Keratinocyte (primary cell): ENCODE measurements around the gene ERICH6. TPM values are rescaled to one million over a fixed set of nuclear protein-coding genes. Genes with fewer than 3 reads are reported as not detected.

Source experiments
- DNase-seq: peaks from one replicate; pipeline ENCODE4 v3.0.0-alpha.2; 2011; ENCODE audit warnings: low read depth, missing footprints, low spot score
- FAIRE-seq: peaks from 2 replicates; lab custom pipeline; 2011; peaks lifted over from hg19 to GRCh38; lab: Jason Lieb, UNC
- H2AFZ ChIP-seq: 2 replicates; pipeline ENCODE4 v1.6.0; 2012; ENCODE audit warnings: low read length, control low read depth, inconsistent platforms; ENCODE audit not compliant: control insufficient read depth
- H3K27ac ChIP-seq: 2 replicates; pipeline ENCODE4 v1.5.1; 2011; ENCODE audit warnings: low read length; ENCODE audit not compliant: control insufficient read depth, insufficient read depth
- H3K27me3 ChIP-seq: 3 replicates; pipeline ENCODE4 v1.6.0; 2011; ENCODE audit warnings: low read length; ENCODE audit not compliant: control insufficient read depth, insufficient read depth; ENCODE audit errors: extremely low read depth
- H3K36me3 ChIP-seq, 2 experiments: 2 replicates in 1 of 2; 3 replicates in 1 of 2; pipeline ENCODE4 v1.5.1; 2011; ENCODE audit warnings: low read length in 2 of 2, mild to moderate bottlenecking in 1 of 2; ENCODE audit not compliant: control insufficient read depth in 2 of 2, insufficient read depth in 2 of 2; ENCODE audit errors: extremely low read depth in 1 of 2
- H3K4me1 ChIP-seq: 3 replicates; pipeline ENCODE4 v1.5.1; 2011; ENCODE audit warnings: low read length; ENCODE audit not compliant: control insufficient read depth, insufficient read depth; ENCODE audit errors: extremely low read depth
- H3K4me2 ChIP-seq: 3 replicates; pipeline ENCODE4 v1.6.0; 2011; ENCODE audit warnings: low read depth, low read length; ENCODE audit not compliant: control insufficient read depth, insufficient read depth; ENCODE audit errors: extremely low read depth
- H3K4me3 ChIP-seq, 3 experiments: fragments of 200-600 bp in 1 of 3; sonication (generic) in 1 of 3; 2 replicates in 2 of 3; 3 replicates in 1 of 3; pipeline ENCODE4 v1.5.1; 2011 to 2016; ENCODE audit warnings: low read length in 3 of 3, mild to moderate bottlenecking in 3 of 3, control low read depth in 2 of 3, inconsistent platforms in 1 of 3, low read depth in 1 of 3, mixed read lengths in 1 of 3, mixed run types in 1 of 3, moderate library complexity in 1 of 3; ENCODE audit not compliant: control insufficient read depth in 2 of 3, insufficient read depth in 2 of 3; ENCODE audit errors: extremely low read depth in 1 of 3
- H3K79me2 ChIP-seq: 2 replicates; pipeline ENCODE4 v1.6.0; 2012; ENCODE audit warnings: low read length; ENCODE audit not compliant: control insufficient read depth, insufficient read depth
- H3K9ac ChIP-seq: 3 replicates; pipeline ENCODE4 v1.6.0; 2011; ENCODE audit warnings: low read length; ENCODE audit not compliant: control insufficient read depth, insufficient read depth; ENCODE audit errors: extremely low read depth
- H3K9me1 ChIP-seq: 3 replicates; pipeline ENCODE4 v1.6.0; 2011; ENCODE audit warnings: low read length; ENCODE audit not compliant: control insufficient read depth, insufficient read depth; ENCODE audit errors: extremely low read depth
- H3K9me3 ChIP-seq: 2 replicates; pipeline ENCODE4 v1.5.1; 2012; ENCODE audit warnings: low read depth, low read length; ENCODE audit not compliant: control insufficient read depth
- H4K20me1 ChIP-seq: 3 replicates; pipeline ENCODE4 v1.6.0; 2011; ENCODE audit warnings: low read length; ENCODE audit not compliant: control insufficient read depth, insufficient read depth; ENCODE audit errors: extremely low read depth
- CTCF ChIP-seq, 3 experiments: IDR thresholded peaks in 1 of 3; conservative IDR thresholded peaks in 1 of 3; optimal IDR thresholded peaks in 1 of 3; 2 replicates in 2 of 3; 3 replicates in 1 of 3; pipeline versions ENCODE3 to v1.5.1; 2011; ENCODE audit warnings: low read length in 3 of 3, mild to moderate bottlenecking in 3 of 3, moderate library complexity in 2 of 3, control low read depth in 1 of 3, inconsistent platforms in 1 of 3; ENCODE audit not compliant: insufficient read depth in 2 of 3; ENCODE audit errors: extremely low read depth in 1 of 3
- EZH2 ChIP-seq: IDR thresholded peaks from one replicate; pipeline ENCODE4 v1.6.1; 2012; ENCODE audit warnings: inconsistent platforms, mild to moderate bottlenecking, low read length, moderate library complexity
- dilution Hi-C: fragments of 300-500 bp; cut with MboI; formaldehyde crosslinking; loops from one replicate; pipeline ENCODE4 v1.7.0; 2020; ENCODE audit warnings: low sequenced_read_pairs; ENCODE audit not compliant: extremely low pct_ligation_motif_present
- polyA plus RNA-seq, 5 experiments: library from polyadenylated mRNA; depleted of rRNA in 3 of 5; stranded (reverse) in 3 of 5; stranded (forward) in 1 of 5; unstranded in 1 of 5; fragments of >200 nt; gene quantifications; 1 replicate in 1 of 5; 2 replicates in 3 of 5; 3 replicates in 1 of 5; pipeline versions ENCODE4 v1.2.1 to v1.2.3, GENCODE V29; 2011 to 2012; ENCODE audit warnings: missing spikeins in 2 of 5, low read depth in 1 of 5, low replicate concordance in 1 of 5

ERICH6 gene
- polyA plus RNA-seq, 1 donor (not counting 4 experiments of a cell fraction or from before 2014, with no cell fraction given), result 0.03 TPM

GRCh38 chr3:150682824-150683223, 20.9 kb downstream of the ERICH6 start:
- no peak for DNase-seq
- Histone ChIP-seq H3K9me1 (no peaks in the 10 kb centered on the region), H3K4me3 (no peak overlapping the region), H3K4me1 (no peaks in the 10 kb centered on the region), H4K20me1 (no peaks in the 10 kb centered on the region), H2AFZ (no peak overlapping the region), H3K27ac (no peak overlapping the region), H3K79me2 (no peaks in the 10 kb centered on the region), H3K36me3 (no peaks in the 10 kb centered on the region), H3K4me2 (no peak overlapping the region), H3K27me3 (peaks cover 3% of the 10 kb centered on the region), H3K9me3 (no peaks in the 10 kb centered on the region), H3K9ac (no peak overlapping the region)
- dilution Hi-C loops, result no loop called here
- TF ChIP-seq CTCF (optimal IDR thresholded peaks at IDR 0.05 in 1 of 3, IDR thresholded peaks at IDR 0.05 in 1 of 3, conservative IDR thresholded peaks at IDR 0.05 in 1 of 3; ENCODE audit: extremely low read depth in 1 of 3, insufficient read depth in 2 of 3, low read length in 3 of 3) (no peak), EZH2 (no peak)
- FAIRE-seq, result no peak

GRCh38 chr3:150682279-150682678, 21.4 kb downstream of the ERICH6 start:
- FAIRE-seq (no peak), DNase-seq (no peak)
- no peaks in the 10 kb centered on the region for H3K36me3 ChIP-seq
- dilution Hi-C loops, result no loop called here
- no peak overlapping the region for H3K27ac ChIP-seq
- H3K79me2 ChIP-seq, result no peaks in the 10 kb centered on the region
- H3K9ac ChIP-seq, result no peak overlapping the region
- H3K4me3 ChIP-seq, result no peak overlapping the region
- H4K20me1 ChIP-seq, result no peaks in the 10 kb centered on the region
- no peak overlapping the region for H3K4me2 ChIP-seq
- TF ChIP-seq EZH2 (no peak), CTCF (optimal IDR thresholded peaks at IDR 0.05 in 1 of 3, IDR thresholded peaks at IDR 0.05 in 1 of 3, conservative IDR thresholded peaks at IDR 0.05 in 1 of 3; ENCODE audit: extremely low read depth in 1 of 3, insufficient read depth in 2 of 3, low read length in 3 of 3) (no peak)
- no peak overlapping the region for H2AFZ ChIP-seq
- H3K9me3 ChIP-seq, result no peaks in the 10 kb centered on the region
- no peaks in the 10 kb centered on the region for H3K9me1 ChIP-seq
- H3K27me3 ChIP-seq, result peaks cover 3% of the 10 kb centered on the region
- no peaks in the 10 kb centered on the region for H3K4me1 ChIP-seq
